Middle frontal gyrus (tissue), 1 donor: ENCODE measurements around the gene CD93.

Experiments
- DNase-seq: peaks from one replicate; pipeline ENCODE4 v3.0.0-alpha.2; 2015; ENCODE audit warnings: low spot score; ENCODE audit errors: extremely low spot score

CD93 gene, protein sequence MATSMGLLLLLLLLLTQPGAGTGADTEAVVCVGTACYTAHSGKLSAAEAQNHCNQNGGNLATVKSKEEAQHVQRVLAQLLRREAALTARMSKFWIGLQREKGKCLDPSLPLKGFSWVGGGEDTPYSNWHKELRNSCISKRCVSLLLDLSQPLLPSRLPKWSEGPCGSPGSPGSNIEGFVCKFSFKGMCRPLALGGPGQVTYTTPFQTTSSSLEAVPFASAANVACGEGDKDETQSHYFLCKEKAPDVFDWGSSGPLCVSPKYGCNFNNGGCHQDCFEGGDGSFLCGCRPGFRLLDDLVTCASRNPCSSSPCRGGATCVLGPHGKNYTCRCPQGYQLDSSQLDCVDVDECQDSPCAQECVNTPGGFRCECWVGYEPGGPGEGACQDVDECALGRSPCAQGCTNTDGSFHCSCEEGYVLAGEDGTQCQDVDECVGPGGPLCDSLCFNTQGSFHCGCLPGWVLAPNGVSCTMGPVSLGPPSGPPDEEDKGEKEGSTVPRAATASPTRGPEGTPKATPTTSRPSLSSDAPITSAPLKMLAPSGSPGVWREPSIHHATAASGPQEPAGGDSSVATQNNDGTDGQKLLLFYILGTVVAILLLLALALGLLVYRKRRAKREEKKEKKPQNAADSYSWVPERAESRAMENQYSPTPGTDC

DNA sequence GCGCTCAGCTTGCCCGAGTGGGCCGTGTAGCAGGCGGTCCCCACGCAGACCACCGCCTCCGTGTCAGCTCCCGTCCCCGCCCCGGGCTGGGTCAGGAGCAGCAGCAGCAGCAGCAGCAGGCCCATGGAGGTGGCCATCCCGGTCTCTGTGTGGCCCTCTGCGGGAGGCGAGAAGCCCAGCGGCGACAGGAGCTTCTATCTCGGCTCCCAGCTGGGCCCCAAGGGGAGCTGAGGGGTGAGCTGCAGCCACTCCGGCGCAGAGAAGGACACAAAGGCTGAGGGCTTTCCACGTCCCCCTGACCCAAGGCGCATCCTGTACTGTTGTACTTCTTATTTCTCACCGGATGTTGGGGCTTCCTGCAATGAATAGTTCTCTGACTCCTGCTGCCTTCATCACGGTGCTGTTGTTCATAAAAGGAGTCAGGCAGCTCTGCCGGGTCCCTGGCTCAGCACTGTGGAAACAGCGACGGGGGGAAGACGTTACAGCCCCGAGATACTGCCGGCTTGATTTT, at the start of gene CD93:
Gene CD93 (minus strand): TSS at position 269 of the 511 bp plus-strand sequence. CDS start 132 bp downstream, at position 137.
- no peak for DNase-seq

DNA sequence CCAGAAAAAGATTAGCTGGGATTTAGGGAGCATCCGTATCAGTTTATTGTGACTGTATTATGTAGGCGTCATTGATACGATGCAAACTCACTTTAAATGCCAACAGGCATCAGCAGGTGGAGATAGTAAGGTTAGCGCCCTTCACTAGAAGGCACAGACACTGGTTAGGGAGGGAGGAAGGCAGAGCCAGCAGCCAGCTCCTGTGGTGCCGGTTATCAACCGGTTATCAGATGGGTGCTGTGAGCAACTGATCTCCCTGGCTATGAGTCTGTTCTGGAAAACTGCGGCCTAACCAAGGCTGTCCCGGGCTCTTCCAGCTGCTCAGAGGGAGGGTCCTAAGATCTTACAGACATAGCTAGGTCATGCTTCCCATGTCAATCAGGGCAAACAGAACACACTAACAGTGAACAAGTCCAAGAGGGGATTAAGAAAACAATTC, 47.5 kb upstream of the CD93 start:
- no peak for DNase-seq

DNA sequence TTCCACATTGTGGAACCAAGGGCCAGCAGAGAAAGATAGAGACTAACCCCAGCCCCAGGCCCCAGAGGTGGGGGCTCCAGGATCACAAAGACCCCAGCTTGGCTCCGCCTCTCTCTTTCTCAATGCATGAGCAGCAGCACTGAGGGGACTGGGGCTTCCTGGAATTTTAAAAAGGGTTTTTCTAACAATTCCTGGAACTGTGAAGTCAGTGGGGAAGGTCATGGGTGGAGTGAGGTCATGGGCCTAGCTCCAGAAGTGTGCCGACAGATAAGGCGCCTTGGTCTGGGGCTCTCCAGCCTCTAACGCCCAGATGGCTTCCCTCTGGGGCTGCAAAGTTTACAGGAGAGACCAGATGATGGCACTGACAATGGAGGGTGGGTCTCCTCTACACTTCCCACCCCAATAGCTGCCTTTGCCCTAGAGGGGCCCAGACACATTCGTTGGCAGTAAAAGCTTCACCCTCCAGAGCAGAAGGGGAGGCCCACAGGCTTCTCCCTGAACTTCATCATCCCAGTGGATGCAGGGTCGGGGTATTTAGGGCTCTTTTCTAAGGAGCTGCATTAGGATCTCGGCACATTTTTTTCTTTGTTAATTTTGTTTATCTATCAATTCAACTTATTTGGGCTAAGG, 46.9 kb upstream of the CD93 start:
- DNase-seq, result no peak

DNA sequence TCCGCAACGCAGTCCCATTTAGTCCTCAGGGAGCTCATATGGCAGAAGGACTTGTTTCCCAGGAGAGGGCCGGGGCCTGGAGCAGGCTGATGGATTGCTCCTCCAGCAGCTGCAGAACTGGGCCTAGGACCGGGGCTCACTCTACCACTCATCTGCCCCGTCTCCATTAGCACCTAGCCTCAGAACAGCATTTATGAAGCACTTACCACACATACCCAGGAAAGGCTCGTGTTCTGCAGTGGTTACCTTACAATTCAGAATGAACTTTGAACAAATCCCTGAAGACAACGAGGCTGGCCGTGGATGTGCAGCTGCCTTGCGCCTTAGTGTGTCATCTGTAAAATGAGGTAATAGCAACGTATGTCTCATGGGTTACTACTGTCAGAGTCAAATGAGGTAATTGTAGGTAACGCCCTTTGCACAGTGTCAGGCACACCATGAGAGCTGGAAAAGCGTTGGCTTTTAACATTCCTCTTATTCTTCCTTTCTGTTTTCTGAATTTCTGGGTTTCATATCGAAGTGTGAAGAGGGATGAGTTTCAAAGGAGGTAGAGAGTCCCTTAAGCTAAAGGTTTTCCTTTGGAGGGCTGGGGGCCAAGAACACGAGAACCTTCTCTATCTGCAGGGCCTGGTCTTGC, 46.3 kb upstream of the CD93 start:
- DNase-seq, result no peak

DNA sequence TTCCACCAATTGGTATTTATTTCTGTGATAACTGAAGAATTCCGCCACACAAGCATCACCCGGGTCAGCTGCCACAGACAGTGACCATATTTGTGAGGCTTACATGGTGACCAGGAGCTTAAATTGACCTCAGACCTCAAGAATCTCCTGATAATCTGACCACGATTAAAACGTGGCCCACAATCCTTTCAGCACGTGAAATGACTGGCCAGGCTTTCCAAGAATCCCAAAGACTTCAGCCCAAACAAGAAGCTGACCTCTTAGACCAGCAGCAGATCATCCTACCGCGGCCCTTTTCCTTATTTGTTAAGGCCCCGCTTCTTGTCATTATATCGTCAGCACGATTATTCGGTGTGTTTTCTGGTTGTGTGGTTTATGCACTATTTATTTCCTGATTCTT, 45.6 kb upstream of the CD93 start:
- no peak for DNase-seq

DNA sequence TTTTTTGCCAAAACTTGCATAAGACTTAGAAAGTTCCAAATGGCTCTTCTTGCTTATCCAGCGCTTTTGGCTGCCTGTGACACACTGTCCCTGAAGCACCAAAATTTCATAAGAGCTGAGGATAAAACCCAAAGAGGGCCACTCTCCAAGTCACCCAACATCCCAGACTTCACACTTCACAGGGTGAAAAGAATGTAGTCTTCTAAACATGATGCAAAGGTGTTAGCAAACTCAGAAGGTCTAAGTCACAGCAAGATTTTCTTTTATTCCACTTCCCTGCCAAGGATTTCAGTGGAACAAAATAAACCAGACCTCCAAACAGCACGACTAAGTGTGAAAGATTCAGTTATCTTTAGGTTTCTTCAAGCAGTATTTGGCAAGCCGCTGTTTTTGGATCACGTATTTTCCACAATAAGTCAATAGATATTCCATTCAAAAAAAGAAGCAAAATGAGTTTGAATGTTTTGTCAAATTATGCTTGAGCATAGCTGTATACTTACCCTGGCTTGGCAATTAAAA, 44.6 kb upstream of the CD93 start:
- no peak for DNase-seq

DNA sequence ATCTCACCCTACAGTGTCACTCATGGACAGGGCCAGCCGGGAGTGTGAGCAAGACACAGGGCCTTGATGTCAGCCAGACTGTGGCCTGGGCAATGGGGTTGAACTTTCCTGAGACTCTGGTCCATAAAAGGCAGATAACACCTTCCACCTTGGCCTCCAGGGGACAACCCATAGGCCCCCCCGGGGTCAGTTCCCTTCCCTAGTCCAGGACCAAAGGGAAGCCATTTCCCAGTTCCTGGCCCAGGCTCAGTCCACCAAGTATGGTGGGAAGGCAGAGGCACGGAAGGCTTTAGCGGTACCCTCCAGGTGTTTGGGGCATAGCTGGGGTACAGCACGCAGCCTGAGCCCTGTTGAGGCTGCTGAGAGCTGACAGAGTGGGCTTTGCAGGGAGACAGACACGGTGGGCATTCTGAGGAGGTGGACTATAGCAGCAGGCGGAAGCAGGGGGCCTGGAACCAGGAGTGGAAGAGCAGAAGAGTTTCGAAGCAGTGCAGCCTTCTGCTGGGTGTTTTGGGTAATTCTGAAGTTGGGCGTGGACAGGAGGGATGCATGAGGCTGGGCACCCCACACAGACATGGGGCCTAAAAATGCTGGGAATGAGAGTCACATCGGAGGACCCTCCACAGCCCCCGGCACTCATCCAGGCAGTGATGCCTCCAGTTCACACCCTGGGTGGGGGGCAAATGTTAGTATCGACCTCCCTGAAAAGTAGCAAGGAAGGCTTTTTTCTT, 43.9 kb upstream of the CD93 start:
- DNase-seq, result no peak

DNA sequence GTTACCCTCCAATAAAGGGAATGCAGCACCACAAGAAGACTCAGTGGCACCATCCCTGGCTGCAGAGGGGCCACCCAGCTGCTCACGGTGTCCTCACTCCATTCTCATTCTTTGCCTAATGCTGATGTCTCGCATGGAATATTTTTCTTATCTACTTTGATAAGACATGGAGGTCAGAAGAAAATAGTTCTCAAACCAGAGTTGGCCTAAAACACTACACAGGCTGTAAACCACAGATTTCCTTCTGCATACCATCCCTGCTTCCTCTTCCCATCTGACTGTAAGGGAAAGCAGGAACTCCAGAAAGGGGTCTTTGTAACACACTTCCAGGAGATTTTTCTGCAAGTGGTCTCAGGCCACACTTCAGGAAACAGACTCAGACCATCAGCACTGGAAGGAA, 43.1 kb upstream of the CD93 start:
- no peak for DNase-seq

DNA sequence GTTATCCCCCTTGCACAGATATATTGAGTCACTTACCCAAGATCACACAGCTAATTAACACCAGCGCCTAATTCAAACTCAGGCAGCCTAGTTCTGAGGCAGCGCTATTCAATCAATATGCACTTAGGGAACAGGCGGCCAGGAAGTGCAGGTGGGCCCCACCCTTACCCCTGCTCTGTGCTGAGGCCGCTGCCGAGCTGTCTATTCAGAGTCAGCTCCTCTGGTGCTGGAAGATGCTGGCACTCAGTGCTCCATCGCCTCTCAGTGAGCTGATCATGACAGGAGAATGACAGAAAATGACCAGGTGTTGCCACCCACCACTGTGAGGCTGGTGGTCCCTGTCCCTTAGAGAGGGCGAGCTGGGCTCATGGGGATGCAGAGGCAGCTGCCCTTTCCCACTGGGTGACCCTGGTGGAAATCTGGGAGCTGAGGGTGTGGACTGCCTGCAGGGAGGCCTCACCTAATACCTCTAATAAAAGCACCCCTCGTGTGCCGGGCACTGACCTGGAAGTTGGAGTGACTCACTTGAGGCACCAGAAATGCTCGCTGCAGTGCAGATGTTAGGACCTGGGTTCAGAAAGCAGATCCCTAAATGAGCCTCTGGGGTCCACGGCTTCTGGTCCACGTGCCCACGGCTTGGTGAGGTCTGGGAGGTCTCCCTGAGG, 42.5 kb upstream of the CD93 start:
- no peak for DNase-seq

DNA sequence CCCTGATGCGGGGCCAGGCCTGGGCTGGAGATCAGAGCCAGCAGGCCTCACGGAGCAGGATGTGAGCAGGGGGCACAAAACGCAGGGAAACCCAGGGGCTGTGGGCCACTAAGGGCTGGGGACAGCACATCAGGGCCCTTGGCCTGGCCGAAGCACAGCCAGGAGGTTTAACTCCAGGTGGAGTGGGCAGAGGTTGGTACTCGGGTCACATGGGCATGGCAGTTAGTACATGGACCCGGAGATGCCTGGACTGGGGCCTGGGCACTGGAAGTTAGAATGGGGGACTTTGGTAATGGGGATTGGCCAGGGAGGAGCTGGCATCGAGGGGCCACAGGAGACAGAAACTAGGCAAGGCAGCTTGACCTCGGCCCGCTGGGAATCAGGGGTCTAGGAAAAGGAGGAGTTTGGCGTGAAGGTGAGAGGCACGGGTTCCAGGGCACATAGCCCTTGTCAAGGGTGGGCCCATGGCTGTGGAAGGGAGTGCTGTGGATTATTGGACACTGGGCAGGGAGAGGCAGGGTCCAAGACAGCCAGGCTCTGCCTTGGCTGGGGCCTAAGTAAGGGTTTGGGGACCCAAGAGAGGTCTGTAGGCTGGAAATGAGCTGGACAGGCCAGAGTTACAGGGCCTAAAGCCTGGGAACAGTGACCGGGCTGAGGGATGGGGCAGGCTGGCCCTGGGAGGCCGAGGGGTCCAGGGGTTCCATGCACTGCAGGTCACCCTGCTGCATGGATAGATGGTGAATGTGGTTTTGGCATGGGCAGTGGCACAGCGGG, 41.6 kb upstream of the CD93 start:
- DNase-seq, result no peak

DNA sequence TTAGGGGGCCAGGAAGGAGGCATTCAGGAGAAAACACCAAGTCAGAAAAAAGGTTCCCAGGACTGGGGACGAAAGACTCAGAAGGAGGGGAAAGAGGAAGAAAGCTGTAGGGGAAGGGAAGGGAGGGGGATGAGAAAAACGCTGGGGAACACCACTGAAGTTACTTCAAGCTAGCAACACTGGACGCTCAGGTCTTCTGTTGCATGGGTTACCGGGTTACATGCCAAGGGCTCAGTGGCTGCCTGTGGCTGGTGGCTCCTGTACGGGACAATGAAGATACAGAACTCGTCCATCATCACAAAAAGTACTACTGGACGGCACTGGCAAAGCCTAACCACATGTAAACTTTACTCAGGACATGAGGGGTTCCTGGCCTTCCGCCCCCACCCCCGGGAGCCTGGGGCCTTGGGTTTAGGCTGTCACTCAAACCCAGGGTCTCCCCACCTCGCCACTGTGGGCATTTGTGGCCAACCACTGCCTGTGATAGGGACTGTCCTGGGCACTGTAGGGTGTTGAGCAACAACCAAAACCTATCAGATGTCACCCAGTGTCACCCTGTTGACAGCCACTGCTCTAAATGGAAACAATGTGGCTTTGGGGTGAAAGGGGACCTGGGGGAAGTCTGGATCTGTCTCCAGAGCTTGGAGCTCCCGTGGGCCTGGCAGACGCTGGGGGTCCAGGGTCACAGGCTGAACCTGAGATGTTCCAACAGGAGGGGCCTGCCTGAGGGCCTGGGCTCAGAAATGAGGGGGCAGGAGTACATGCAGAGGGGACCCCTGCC, 40.3 kb upstream of the CD93 start:
- no peak for DNase-seq

DNA sequence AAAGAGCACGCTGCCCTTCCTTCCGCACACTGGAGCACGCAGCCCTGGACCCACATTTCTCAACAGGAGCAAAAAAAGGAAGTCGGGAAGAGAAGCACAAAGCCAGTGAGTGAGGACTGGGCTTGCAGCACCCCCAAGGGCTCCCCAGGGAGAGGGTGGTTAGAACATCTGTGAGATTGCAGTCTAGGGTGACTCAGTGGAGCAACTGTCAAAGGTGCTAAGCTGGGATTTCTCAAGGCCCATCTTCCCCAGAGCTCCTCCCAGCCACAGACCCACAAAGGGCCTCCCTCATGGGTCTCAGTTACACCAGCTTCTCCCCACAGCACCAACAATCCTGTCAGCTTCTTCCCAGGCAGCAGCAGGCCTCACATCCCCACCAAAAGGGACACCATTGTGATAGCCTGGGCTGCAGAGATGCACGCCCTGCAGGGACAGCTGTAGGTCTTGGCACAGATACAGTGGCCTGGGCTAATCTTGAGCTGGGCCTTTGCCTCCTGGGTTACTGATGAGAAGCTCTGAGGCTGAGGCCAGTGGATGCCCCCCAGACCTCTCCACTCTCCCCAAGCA, 39.6 kb upstream of the CD93 start:
- no peak for DNase-seq

DNA sequence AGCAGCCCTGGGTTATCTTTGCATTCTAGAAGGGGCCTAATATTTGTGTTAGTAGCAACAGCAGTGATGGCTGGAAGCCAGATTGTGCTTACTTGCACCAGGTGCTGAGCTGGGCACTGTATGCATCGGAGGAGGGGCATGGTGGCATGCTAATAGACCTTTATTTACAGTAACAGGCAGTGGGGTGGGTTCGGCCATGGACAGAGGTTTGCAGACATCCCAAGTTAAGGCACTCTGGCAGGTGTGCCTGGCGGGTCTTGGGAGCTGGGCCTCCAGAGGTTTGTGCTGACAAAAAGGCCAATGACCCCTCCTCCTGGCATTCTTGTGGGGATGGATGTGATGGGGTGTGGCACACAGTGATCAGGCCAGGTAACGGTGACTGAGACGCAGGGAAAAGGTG, 39.0 kb upstream of the CD93 start:
- DNase-seq, result no peak

DNA sequence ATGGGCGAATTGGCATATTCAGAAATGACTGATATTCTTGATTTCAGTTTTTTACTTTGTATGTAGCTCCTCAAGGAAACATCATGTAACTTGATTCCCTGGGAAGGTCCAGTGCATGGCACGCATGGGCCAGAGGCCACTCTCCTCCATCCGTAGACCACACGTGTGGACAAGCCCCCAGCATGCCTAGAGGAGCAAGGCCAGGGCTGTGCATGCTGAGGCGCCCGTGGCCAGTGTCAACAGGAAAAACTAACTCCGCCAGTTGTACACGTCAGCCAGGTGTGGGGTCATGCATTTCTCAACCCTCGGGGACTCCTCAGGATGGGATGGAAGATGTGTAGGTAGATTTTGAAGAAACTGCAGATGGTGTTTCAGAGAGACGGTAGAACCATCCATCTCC, 37.8 kb upstream of the CD93 start:
- DNase-seq, result no peak

DNA sequence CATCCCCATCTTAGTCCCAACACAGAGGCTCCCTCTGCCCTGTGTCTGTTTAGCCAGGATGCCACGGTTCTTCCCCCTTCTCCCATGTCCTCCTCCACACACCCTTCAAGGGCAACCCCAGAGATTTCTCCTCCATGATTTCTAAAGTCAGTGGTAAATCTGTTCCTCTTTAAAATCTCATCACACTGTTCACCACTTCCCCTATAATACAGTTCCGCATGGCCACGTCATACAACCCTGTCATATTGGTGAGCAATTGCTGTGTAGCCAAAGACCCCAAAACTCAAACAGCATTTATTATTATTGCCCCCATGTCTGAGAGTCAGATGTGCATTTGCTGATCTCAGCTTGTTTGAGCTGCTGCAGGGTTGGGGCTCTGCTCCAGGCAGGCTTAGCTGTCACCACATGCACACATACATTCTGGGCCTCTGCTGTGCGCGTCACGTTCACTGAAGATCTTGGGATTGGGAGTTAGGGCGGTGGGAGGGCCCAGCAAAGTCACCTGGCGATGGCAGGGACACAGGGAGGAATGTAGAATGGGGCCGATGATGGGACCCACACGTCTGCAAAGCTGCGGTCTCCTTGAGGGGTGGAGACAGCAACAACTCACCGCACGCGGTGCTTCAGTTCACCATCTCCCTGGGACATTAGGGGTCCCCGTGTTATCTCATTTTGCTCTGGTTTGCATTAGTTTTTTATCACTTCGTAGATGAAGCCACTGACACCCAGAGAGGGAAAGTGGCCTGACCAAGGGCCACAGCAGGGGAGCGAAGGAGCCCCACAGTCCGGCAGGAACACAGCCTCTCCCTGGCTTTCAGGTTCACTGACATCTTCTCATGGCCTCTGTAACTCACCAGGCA, 36.9 kb upstream of the CD93 start:
- DNase-seq, result no peak

DNA sequence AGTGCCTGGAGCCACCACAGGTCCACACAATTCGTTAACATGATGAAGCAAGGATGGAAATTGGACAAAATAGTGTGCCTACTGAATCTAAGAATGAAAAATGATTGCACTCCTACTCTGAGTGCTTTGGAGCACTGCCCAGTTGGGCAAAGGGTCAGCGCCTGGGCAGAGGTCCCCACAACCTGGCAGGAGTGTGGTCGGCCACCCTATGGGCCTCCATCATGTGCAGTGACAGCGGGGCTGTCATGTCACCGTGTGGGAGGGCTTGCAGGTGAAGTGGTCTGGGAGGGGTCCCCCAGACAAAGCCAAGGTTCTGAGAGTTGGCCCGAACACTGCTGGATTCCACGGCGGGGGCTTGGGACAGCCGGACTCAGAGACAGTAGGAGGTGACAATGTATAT, 36.2 kb upstream of the CD93 start:
- no peak for DNase-seq

DNA sequence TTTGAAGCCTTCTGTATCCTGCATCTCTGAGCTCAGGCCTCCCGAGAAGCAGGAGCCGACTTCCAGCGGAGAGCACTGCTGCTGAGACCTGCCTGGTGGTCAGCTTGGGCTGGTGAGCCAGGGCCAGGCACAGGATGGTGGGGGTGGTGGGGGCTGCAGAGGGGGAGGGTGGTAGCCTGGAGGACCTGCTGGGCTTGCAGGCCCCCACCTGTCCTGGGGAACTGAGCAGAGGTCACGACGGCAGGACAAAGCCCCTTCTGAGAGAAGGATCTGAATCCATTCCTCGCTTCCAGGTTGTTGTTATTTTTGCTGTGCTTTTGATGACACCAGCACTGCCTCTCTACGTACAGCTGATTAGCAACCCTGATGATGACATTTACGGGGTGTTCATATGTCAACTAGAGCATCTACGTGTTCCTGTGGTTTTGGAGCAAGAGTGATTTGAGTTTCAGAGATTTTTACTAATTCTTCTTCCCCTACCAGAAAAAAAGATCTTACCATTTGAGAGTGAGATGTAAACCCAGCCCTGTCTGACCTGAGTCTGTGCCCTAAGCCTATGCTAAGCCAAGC, 35.7 kb upstream of the CD93 start:
- DNase-seq, result no peak
